Left ventricle myocardium inferior (tissue), 1 donor: ENCODE results near the gene BET1. TPM values are rescaled to one million over a fixed set of nuclear protein-coding genes. Genes with fewer than 3 reads are reported as not detected.

Experiments used
- DNase-seq: peaks from one replicate; pipeline ENCODE4 v3.0.0-alpha.2; 2020
- H3K27ac ChIP-seq: fragments of 200-600 bp; replicated peaks from 2 replicates; pipeline ENCODE4 v1.8.0; 2021
- H3K27me3 ChIP-seq: fragments of 200-600 bp; 2 replicates; pipeline ENCODE4 v1.8.0; 2021; ENCODE audit warnings: low read depth
- H3K36me3 ChIP-seq: fragments of 200-600 bp; 2 replicates; pipeline ENCODE4 v1.8.0; 2021
- H3K4me1 ChIP-seq: fragments of 200-600 bp; 2 replicates; pipeline ENCODE4 v1.8.0; 2021
- H3K4me3 ChIP-seq: fragments of 200-600 bp; 2 replicates; pipeline ENCODE4 v1.8.0; 2021; ENCODE audit warnings: mild to moderate bottlenecking, moderate library complexity
- H3K9me3 ChIP-seq: fragments of 200-600 bp; replicated peaks from 2 replicates; pipeline ENCODE4 v1.8.0; 2021
- CTCF ChIP-seq: fragments of 200-600 bp; IDR thresholded peaks from 2 replicates; pipeline ENCODE4 v1.8.0; 2021; ENCODE audit warnings: antibody characterized with exemption, mild to moderate bottlenecking, borderline replicate concordance
- intact Hi-C: fragments of 100-400 bp; cut with micrococcal nuclease; formaldehyde crosslinking; loops from one replicate; pipeline ENCODE4 v1.11.0; 2022
- total RNA-seq: library from RNA; stranded (reverse); fragmentation: NEBNext Ultra II Directional; extraction: Animal tissue kit (Norgen Biotek cat#: 25700); gene quantifications from one replicate; pipeline ENCODE4 v1.2.1, GENCODE V29; 2021
- donor health status: DM: no; HTN: yes; CAD: no; lungs with severe emphysema.

Gene BET1
- total RNA-seq, 1 donor from 2014 or later: 14.5 TPM

GRCh38 chr7:93948106-93948505 lies 56.0 kb downstream of the BET1 start:
- Histone ChIP-seq H3K4me3 (no peak overlapping the region), H3K9me3 (no peaks in the 10 kb centered on the region), H3K36me3 (no peaks in the 10 kb centered on the region), H3K27me3 (no peaks in the 10 kb centered on the region), H3K27ac (no peak overlapping the region), H3K4me1 (peaks cover 33% of the 10 kb centered on the region)
- intact Hi-C loops: no loop called here
- TF ChIP-seq CTCF: no peak
- no peak for DNase-seq

DNA sequence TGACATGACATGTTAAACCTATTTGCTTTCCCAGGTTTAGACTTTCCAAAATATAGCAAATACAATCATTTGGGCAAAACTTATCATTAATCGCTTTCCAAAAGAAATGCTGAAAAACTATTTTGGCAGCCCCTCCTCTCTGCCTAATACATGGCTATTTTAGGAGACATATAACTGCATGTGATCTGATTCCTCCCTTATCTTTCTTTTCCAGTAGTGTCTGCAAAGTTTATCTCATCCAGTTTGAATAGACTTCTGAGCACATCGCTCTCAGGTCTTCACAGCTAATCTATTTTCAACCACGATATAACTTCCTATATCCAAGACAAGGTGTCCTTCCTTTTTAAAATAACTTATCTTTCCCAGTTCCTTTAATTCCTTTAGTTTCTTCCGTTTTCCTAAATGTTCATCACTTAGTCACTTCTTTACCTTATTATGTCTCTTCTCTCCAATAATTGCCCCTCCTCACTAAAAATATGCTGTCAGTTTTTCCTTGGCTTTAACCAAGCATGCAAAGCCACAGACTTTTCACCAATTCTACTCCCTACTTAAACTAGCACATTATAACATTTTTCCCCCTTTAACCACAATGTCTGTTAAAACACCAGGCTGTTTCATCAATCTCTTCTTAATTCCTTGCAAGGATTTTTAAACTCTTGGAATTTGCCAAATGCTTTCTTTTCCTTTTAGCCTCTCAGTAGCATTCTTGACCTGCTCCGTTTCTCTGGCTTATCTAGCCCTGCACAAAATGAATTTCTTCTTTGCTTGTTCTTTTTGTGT lies 58.2 kb downstream of the BET1 start:
- intact Hi-C loops: no loop called here
- Histone ChIP-seq H3K27ac (peak overlapping the region; percentile 81), H3K27me3 (no peaks in the 10 kb centered on the region), H3K4me1 (peaks cover 33% of the 10 kb centered on the region), H3K36me3 (no peaks in the 10 kb centered on the region), H3K4me3 (no peak overlapping the region), H3K9me3 (no peaks in the 10 kb centered on the region)
- TF ChIP-seq CTCF: no peak
- no peak for DNase-seq

DNA sequence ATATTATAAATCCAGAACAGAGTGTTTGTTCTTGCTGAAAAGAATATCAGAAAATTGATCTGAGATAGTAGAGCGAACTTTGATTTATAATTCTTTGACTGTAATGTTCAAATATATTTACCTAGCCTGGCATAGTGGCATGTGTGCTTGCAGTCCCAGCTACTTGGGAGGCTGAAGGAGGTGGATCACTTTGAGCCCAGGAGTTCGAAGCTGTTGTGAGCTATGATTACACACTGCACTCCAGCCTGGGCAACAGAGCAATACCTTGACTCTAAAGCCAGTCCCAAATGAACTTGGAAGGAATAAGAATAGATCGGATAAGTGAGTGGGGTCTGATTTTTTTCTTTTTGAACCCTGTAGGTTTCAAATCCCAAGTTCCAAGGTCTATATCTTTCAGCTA lies 59.1 kb downstream of the BET1 start:
- peaks cover 33% of the 10 kb centered on the region for H3K4me1 ChIP-seq
- H3K9me3 ChIP-seq: no peaks in the 10 kb centered on the region
- intact Hi-C loops: no loop called here
- H3K4me3 ChIP-seq: no peak overlapping the region
- no peaks in the 10 kb centered on the region for H3K36me3 ChIP-seq
- peak overlapping the region; percentile 81 for H3K27ac ChIP-seq
- no peak for DNase-seq
- TF ChIP-seq CTCF: no peak
- no peaks in the 10 kb centered on the region for H3K27me3 ChIP-seq

DNA sequence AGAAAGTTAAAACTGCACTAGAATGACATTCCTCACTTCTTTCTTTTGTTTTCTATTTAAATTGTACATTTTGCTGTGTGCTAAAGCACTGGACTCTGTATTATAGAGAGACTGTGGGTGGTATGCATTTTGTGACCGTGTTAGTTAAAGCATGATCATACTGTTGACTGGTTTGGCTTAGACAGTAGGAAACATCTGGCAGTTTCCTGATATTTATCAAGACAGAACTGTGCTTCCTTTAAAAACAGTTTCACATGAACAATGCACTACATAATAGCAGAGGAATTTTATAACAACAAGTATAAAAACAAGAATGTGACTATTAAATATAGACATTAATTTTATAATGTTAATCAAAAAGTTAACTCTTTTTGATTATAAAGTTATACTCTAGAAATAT lies 59.5 kb downstream of the BET1 start:
- H3K4me1 ChIP-seq: peaks cover 33% of the 10 kb centered on the region
- no peaks in the 10 kb centered on the region for H3K36me3 ChIP-seq
- intact Hi-C loops: no loop called here
- peak overlapping the region; percentile 81 for H3K27ac ChIP-seq
- DNase-seq: no peak
- no peaks in the 10 kb centered on the region for H3K9me3 ChIP-seq
- no peak overlapping the region for H3K4me3 ChIP-seq
- H3K27me3 ChIP-seq: no peaks in the 10 kb centered on the region
- TF ChIP-seq CTCF: no peak

DNA sequence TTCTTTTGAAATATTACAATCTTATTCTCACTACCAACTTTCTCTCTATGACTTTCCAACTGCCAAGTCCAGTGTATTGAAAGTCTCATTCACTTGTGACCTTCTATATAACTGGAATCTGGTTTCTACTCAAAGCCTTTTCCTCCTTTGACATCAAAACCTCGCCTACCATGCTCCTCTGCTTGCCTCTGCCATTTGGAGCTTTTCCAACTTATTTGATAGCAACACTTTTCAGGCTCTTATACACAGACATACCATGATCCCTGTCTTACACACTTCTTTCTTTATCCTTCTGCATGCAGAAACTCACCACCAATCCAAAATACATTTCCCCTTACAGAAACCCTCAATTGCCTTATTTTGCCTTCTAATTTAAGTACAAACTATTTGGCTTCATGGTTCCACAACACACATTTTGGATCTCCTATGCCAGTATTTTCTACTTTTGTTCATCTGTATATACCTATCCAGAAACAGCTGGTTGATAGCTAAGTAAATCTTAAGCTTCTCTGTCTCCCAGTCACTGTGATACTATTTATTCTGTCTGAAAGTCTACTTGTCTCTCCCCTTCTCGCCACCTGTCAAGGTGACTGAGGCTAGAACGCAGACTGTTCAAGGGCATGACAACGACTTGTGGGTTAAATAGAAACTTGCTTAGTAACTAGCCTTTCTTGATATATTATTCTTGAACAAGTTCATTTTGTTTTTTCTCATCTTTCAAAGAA lies 60.2 kb downstream of the BET1 start:
- no peak for TF ChIP-seq CTCF
- no peak overlapping the region for H3K4me3 ChIP-seq
- no peaks in the 10 kb centered on the region for H3K36me3 ChIP-seq
- peaks cover 33% of the 10 kb centered on the region for H3K4me1 ChIP-seq
- intact Hi-C loops: no loop called here
- H3K27ac ChIP-seq: peak overlapping the region; percentile 81
- no peak for DNase-seq
- no peaks in the 10 kb centered on the region for H3K9me3 ChIP-seq
- H3K27me3 ChIP-seq: no peaks in the 10 kb centered on the region

Other genes with a start within 250 kb of the BET1 start
- 1.5 TPM for gene TFPI2, start 113.6 kb downstream of the BET1 start, total RNA-seq
- not detected for gene GNGT1, start 97.8 kb downstream of the BET1 start, total RNA-seq
- gene GNG11, start 82.6 kb downstream of the BET1 start, total RNA-seq: 29.6 TPM